Measurements from ENCODE around the gene RBM33. TPM values are rescaled to one million over a fixed set of nuclear protein-coding genes. Genes with fewer than 3 reads are reported as not detected.

RBM33 gene
- total and polyA plus RNA-seq, 2 of the 8 experiments (the other 6 are each of a cell fraction or from before 2014, with no cell fraction given): 16.5 to 64.6 TPM

DNA sequence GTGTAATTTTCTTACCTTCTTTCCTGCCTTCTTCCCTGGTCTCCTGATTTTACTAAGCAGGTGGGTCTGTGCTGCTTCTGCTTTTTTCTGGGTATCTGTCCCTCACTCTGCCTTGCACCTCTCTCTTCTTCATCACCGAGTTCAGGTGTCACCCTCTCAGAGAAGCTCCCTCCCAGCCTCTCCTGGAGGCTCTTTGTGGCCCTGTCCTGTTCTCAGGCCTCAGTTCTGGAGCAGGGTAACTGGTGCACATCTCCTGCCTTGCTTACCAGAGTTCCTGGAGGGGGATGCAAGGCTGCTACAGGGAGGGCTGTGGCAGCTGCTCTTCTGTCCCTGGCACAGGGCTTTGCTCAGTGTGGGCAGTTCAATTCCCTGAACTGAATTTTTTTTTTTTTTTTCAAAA, 66.1 kb downstream of the RBM33 start:
- H3K27ac ChIP-seq (ENCODE audit: low read depth, low read length): no peak overlapping the region
- no peak overlapping the region for H2BK120ac ChIP-seq (replicated peaks; ENCODE audit: low read depth, low read length)
- H2BK12ac ChIP-seq (ENCODE audit: low read depth, low read length): no peak overlapping the region
- H3K4ac ChIP-seq (replicated peaks; ENCODE audit: insufficient read length, low read depth, low read length): no peak overlapping the region
- 0 out of 2 replicates have a peak, but pooled peaks cover 3% of the 10 kb centered on the region for H3K23me2 ChIP-seq (ENCODE audit: low read depth, low read length)
- ChIA-PET POLR2A (ENCODE audit: partially characterized antibody) (interaction anchor here (0.6 to 1.1 kb wide), 2 partner anchors 21 to 109 kb away, joined by 3 read pairs; no protein-coding TSS in a partner anchor), CTCF (ENCODE audit: partially characterized antibody) (interaction anchor here (0.8 to 1.6 kb wide), 3 partner anchors 9 to 17 kb away, joined by 3 to 6 read pairs (median 4); no protein-coding TSS in a partner anchor)
- peaks cover 12 to 20% of the 10 kb centered on the region in 2 experiments for H4K20me1 ChIP-seq (replicated peaks in 1 of 2; ENCODE audit: control insufficient read depth in 1 of 2, insufficient read depth in 2 of 2, low read length in 2 of 2)
- WGBS, 2 experiments (ENCODE audit: extremely low coverage in 1 of 2, insufficient coverage in 1 of 2, insufficient read length in 1 of 2, insufficient replicate concordance in 2 of 2, low coverage in 1 of 2, low lambda C conversion rate in 2 of 2, missing lambda C conversion rate in 1 of 2): 82% methylated on average over 1 of the region's 1 CpG; no CpG with 5 or more reads in 1 of the 2 experiments
- H2BK5ac ChIP-seq (ENCODE audit: low read depth, low read length): no peak overlapping the region
- H3K4me1 ChIP-seq (replicated peaks in 1 of 4; ENCODE audit: control insufficient read depth in 3 of 4, insufficient read depth in 4 of 4, low read length in 3 of 4): no peaks in the 10 kb centered on the region; a peak in 1 of 7 replicates
- no peaks in the 10 kb centered on the region for H3K27me3 ChIP-seq (replicated peaks in 1 of 4; ENCODE audit: control insufficient read depth in 3 of 4, extremely low read depth in 1 of 4, insufficient read depth in 3 of 4, low read length in 3 of 4)
- no peak overlapping the region for H3K23ac ChIP-seq (ENCODE audit: insufficient read length)
- H3K18ac ChIP-seq (ENCODE audit: extremely low read depth, low read length): no peak overlapping the region
- H3K4me2 ChIP-seq (ENCODE audit: insufficient read depth in 1 of 2, low read depth in 2 of 2, low read length in 2 of 2): no peak overlapping the region
- H2BK15ac ChIP-seq (ENCODE audit: low read length): no peak overlapping the region
- H3K56ac ChIP-seq (replicated peaks; ENCODE audit: insufficient read length, low read depth, low read length): no peak overlapping the region
- H3K4me3 ChIP-seq (ENCODE audit: extremely low read depth in 1 of 4, insufficient read depth in 2 of 4, low read depth in 3 of 4, low read length in 4 of 4): no peak overlapping the region
- no peak overlapping the region for H2AK5ac ChIP-seq (ENCODE audit: low read depth, low read length)
- H3K14ac ChIP-seq (ENCODE audit: insufficient read length): no peak overlapping the region
- H3K9me3 ChIP-seq (ENCODE audit: insufficient read depth in 2 of 2, low read depth in 1 of 2, low read length in 1 of 2): no peaks in the 10 kb centered on the region
- no peak overlapping the region for H4K5ac ChIP-seq (ENCODE audit: insufficient read length, low read depth, low read length)
- DNase-seq (ENCODE audit: low read depth in 1 of 2, low spot score in 2 of 2) (no peak), FAIRE-seq (no peak)
- peaks cover 10% of the 10 kb centered on the region for H3K79me1 ChIP-seq (ENCODE audit: low read depth, low read length)
- no peak overlapping the region for H2BK20ac ChIP-seq (ENCODE audit: low read length)
- peaks cover 0 to 40% of the 10 kb centered on the region in 2 experiments; a peak in 2 of 4 replicates for H3K79me2 ChIP-seq (ENCODE audit: control insufficient read depth in 1 of 2, insufficient read depth in 2 of 2, low read length in 2 of 2)
- H4K91ac ChIP-seq (replicated peaks; ENCODE audit: insufficient read length, low read length): no peak overlapping the region
- H3K36me3 ChIP-seq (ENCODE audit: control insufficient read depth in 2 of 4, insufficient read depth in 4 of 4, low read length in 3 of 4): peaks cover 3 to 34% (median 17%) of the 10 kb centered on the region in 4 experiments
- no peak overlapping the region for H3K9ac ChIP-seq (replicated peaks in 1 of 4; ENCODE audit: extremely low read depth in 1 of 4, low read depth in 3 of 4, low read length in 3 of 4)
- no peak overlapping the region for H2AFZ ChIP-seq (ENCODE audit: low read length)
- H4K8ac ChIP-seq (ENCODE audit: extremely low read depth, insufficient read depth, low read length): no peak overlapping the region
- TF ChIP-seq TAF1 (IDR thresholded peaks at IDR 0.05; ENCODE audit: low read depth, low read length): no peak
- no peak for TF ChIP-seq BCL11A (IDR thresholded peaks at IDR 0.05; ENCODE audit: low read depth in 2 of 2, low read length in 2 of 2)
- TF ChIP-seq, protein P1, sequence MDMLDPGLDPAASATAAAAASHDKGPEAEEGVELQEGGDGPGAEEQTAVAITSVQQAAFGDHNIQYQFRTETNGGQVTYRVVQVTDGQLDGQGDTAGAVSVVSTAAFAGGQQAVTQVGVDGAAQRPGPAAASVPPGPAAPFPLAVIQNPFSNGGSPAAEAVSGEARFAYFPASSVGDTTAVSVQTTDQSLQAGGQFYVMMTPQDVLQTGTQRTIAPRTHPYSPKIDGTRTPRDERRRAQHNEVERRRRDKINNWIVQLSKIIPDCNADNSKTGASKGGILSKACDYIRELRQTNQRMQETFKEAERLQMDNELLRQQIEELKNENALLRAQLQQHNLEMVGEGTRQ (IDR thresholded peaks at IDR 0.05; ENCODE audit: low read length): no peak
- TF ChIP-seq GABPA (IDR thresholded peaks at IDR 0.05; ENCODE audit: borderline replicate concordance, insufficient read depth, low read length): no peak
- no peak for TF ChIP-seq NRF1 (IDR thresholded peaks at IDR 0.05; ENCODE audit: low read depth, low read length)
- TF ChIP-seq EGR1 (IDR thresholded peaks at IDR 0.05; ENCODE audit: borderline replicate concordance, low read depth, low read length): no peak
- TF ChIP-seq, protein P2, sequence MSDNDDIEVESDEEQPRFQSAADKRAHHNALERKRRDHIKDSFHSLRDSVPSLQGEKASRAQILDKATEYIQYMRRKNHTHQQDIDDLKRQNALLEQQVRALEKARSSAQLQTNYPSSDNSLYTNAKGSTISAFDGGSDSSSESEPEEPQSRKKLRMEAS (IDR thresholded peaks at IDR 0.05): no peak
- TF ChIP-seq CBX8 (IDR thresholded peaks at IDR 0.05; ENCODE audit: borderline replicate concordance, low read depth, low read length): no peak
- no peak for TF ChIP-seq SAP30 (IDR thresholded peaks at IDR 0.05; ENCODE audit: insufficient read depth, insufficient replicate concordance, low read length)
- no peak for TF ChIP-seq TCF12 (IDR thresholded peaks at IDR 0.05; ENCODE audit: low read depth, low read length)
- no peak for TF ChIP-seq BRCA1 (IDR thresholded peaks at IDR 0.05; ENCODE audit: low read depth, low read length)
- no peak for TF ChIP-seq KDM5A (IDR thresholded peaks at IDR 0.05; ENCODE audit: low read length)
- TF ChIP-seq TEAD4 (IDR thresholded peaks at IDR 0.05; ENCODE audit: low read depth, low read length): no peak
- TF ChIP-seq SP1 (IDR thresholded peaks at IDR 0.05; ENCODE audit: low read depth, low read length): no peak
